WTC11 (cell line): ENCODE data around the gene ZFHX3. TPM values are rescaled to one million over a fixed set of nuclear protein-coding genes. Genes with fewer than 3 reads are reported as not detected.

Source experiments
- ATAC-seq: fragments of 200-7000 bp; cut with Tn5 transposase; 2 replicates; pipeline ENCODE4 v1.10.0; 2021; ENCODE audit warnings: mild to moderate bottlenecking, moderate library complexity
- CTCF ChIA-PET: fragments of 300-600 bp; sonication (Branson Sonifier 250); formaldehyde crosslinking; loops from one replicate; lab custom pipeline; 2021; ENCODE audit warnings: antibody characterized with exemption; lab: Charles Lee
- POLR2A ChIA-PET: fragments of 350-600 bp; sonication (Branson Sonifier 250); formaldehyde crosslinking; loops from one replicate; lab custom pipeline; 2021; ENCODE audit warnings: antibody characterized with exemption; lab: Charles Lee
- DNase-seq: peaks from one replicate; pipeline ENCODE4 v3.0.0; 2021; ENCODE audit warnings: low spot score
- H3K27ac Mint-ChIP-seq: 2 replicates; pipeline ENCODE4 v1.8.0; 2021; ENCODE audit warnings: mixed read lengths
- H3K27me3 Mint-ChIP-seq: 2 replicates; pipeline ENCODE4 v1.8.0; 2021; ENCODE audit warnings: low read depth, mild to moderate bottlenecking, moderate library complexity, mixed read lengths
- H3K36me3 Mint-ChIP-seq: 2 replicates; pipeline ENCODE4 v1.8.0; 2021; ENCODE audit warnings: mixed read lengths
- H3K4me1 Mint-ChIP-seq: 2 replicates; pipeline ENCODE4 v1.8.0; 2022; ENCODE audit warnings: mixed read lengths
- H3K4me3 Mint-ChIP-seq: 2 replicates; pipeline ENCODE4 v1.8.0; 2021; ENCODE audit warnings: mild to moderate bottlenecking, moderate library complexity, mixed read lengths
- H3K9me3 Mint-ChIP-seq: 2 replicates; pipeline ENCODE4 v1.8.0; 2021; ENCODE audit warnings: mixed read lengths
- E2F1 ChIP-seq: sonication (generic); formaldehyde crosslinking; IDR thresholded peaks from 2 replicates; pipeline ENCODE4 v1.8.0; 2022; ENCODE audit warnings: mild to moderate bottlenecking, missing genetic modification reagents
- ELF4 ChIP-seq: sonication (generic); formaldehyde crosslinking; IDR thresholded peaks from 2 replicates; pipeline ENCODE4 v1.8.1; 2022; ENCODE audit warnings: low read depth, mild to moderate bottlenecking, moderate library complexity, missing genetic modification reagents
- EMX1 ChIP-seq: fragments of 250-450 bp; sonication (Bioruptor Pico); IDR thresholded peaks from 2 replicates; pipeline ENCODE4 v1.8.0; 2021; ENCODE audit warnings: mild to moderate bottlenecking
- ESRRA ChIP-seq: sonication (generic); formaldehyde crosslinking; IDR thresholded peaks from 2 replicates; pipeline ENCODE4 v1.8.1; 2022; ENCODE audit warnings: mild to moderate bottlenecking, missing genetic modification reagents, borderline replicate concordance
- ETV6 ChIP-seq: sonication (generic); formaldehyde crosslinking; IDR thresholded peaks from 2 replicates; pipeline ENCODE4 v1.8.1; 2022; ENCODE audit warnings: mild to moderate bottlenecking, missing genetic modification reagents
- GABPB1 ChIP-seq: sonication (generic); formaldehyde crosslinking; IDR thresholded peaks from 2 replicates; pipeline ENCODE4 v1.8.1; 2023; ENCODE audit warnings: mild to moderate bottlenecking, missing genetic modification reagents
- GRHL2 ChIP-seq: fragments of 250-450 bp; sonication (Bioruptor Pico); IDR thresholded peaks from 2 replicates; pipeline ENCODE4 v1.8.0; 2022; ENCODE audit warnings: mild to moderate bottlenecking, moderate library complexity; ENCODE audit not compliant: insufficient replicate concordance, severe bottlenecking
- GTF2I ChIP-seq: fragments of 250-450 bp; sonication (Bioruptor Pico); conservative IDR thresholded peaks from 2 replicates; pipeline ENCODE4 v1.4.0; 2021; ENCODE audit warnings: mild to moderate bottlenecking
- IRF2 ChIP-seq: sonication (generic); formaldehyde crosslinking; IDR thresholded peaks from 2 replicates; pipeline ENCODE4 v1.8.0; 2022; ENCODE audit warnings: low read depth, missing genetic modification reagents, borderline replicate concordance
- MAX ChIP-seq: sonication (generic); formaldehyde crosslinking; IDR thresholded peaks from 2 replicates; pipeline ENCODE4 v1.8.0; 2022; ENCODE audit warnings: mild to moderate bottlenecking, missing genetic modification reagents
- MYBL2 ChIP-seq: sonication (generic); formaldehyde crosslinking; IDR thresholded peaks from 2 replicates; pipeline ENCODE4 v1.8.1; 2023; ENCODE audit warnings: mild to moderate bottlenecking, moderate library complexity, missing genetic modification reagents
- NR1H2 ChIP-seq: sonication (generic); formaldehyde crosslinking; IDR thresholded peaks from 2 replicates; pipeline ENCODE4 v1.9.0; 2021; ENCODE audit warnings: mild to moderate bottlenecking, moderate library complexity, missing genetic modification reagents
- RELA ChIP-seq: sonication (generic); formaldehyde crosslinking; IDR thresholded peaks from 2 replicates; pipeline ENCODE4 v1.8.1; 2022; ENCODE audit warnings: missing genetic modification reagents, mild to moderate bottlenecking, borderline replicate concordance
- RORB ChIP-seq: fragments of 250-450 bp; sonication (Bioruptor Pico); IDR thresholded peaks from 2 replicates; pipeline ENCODE4 v1.9.0; 2021; ENCODE audit warnings: mild to moderate bottlenecking
- SMAD4 ChIP-seq: sonication (generic); formaldehyde crosslinking; IDR thresholded peaks from 2 replicates; pipeline ENCODE4 v1.8.0; 2022; ENCODE audit warnings: mild to moderate bottlenecking, missing genetic modification reagents
- SP1 ChIP-seq: sonication (generic); formaldehyde crosslinking; conservative IDR thresholded peaks from 2 replicates; pipeline ENCODE4 v1.8.1; 2022; ENCODE audit warnings: missing genetic modification reagents
- STAT6 ChIP-seq: sonication (generic); formaldehyde crosslinking; conservative IDR thresholded peaks from 2 replicates; pipeline ENCODE4 v1.8.1; 2023; ENCODE audit warnings: mild to moderate bottlenecking, low read depth, missing genetic modification reagents, moderate library complexity
- TEAD1 ChIP-seq: sonication (generic); formaldehyde crosslinking; IDR thresholded peaks from 2 replicates; pipeline ENCODE4 v1.8.0; 2022; ENCODE audit warnings: mild to moderate bottlenecking, missing genetic modification reagents
- ZBTB21 ChIP-seq: sonication (generic); formaldehyde crosslinking; IDR thresholded peaks from 2 replicates; pipeline ENCODE4 v1.8.1; 2023; ENCODE audit warnings: mild to moderate bottlenecking, missing genetic modification reagents, borderline replicate concordance
- ZNF138 ChIP-seq: sonication (generic); formaldehyde crosslinking; conservative IDR thresholded peaks from 2 replicates; pipeline ENCODE4 v1.8.1; 2022; ENCODE audit warnings: mild to moderate bottlenecking, moderate library complexity, missing genetic modification reagents
- ZNF416 ChIP-seq: fragments of 250-450 bp; sonication (Bioruptor Pico); IDR thresholded peaks from 2 replicates; pipeline ENCODE4 v1.9.0; 2021; ENCODE audit warnings: mild to moderate bottlenecking, inconsistent platforms
- total RNA-seq: library from RNA; stranded (reverse); gene quantifications from 3 replicates; pipeline ENCODE4 v1.2.3, GENCODE V29; 2021
- TF ChIP-seq, protein P1 (sequence below): sonication (generic); formaldehyde crosslinking; conservative IDR thresholded peaks from 2 replicates; pipeline ENCODE4 v1.8.1; 2022; ENCODE audit warnings: mild to moderate bottlenecking, missing genetic modification reagents
- TF ChIP-seq, protein P2 (sequence below): fragments of 250-450 bp; sonication (Bioruptor Pico); conservative IDR thresholded peaks from 2 replicates; pipeline ENCODE4 v1.9.0; 2021; ENCODE audit warnings: mild to moderate bottlenecking
- TF ChIP-seq, protein P3 (sequence below): fragments of 250-450 bp; sonication (Bioruptor Pico); IDR thresholded peaks from 2 replicates; pipeline ENCODE4 v1.9.0; 2021; ENCODE audit warnings: mild to moderate bottlenecking
- TF ChIP-seq, protein P4 (sequence below): fragments of 250-450 bp; sonication (Bioruptor Pico); IDR thresholded peaks from 2 replicates; pipeline ENCODE4 v1.9.0; 2021; ENCODE audit warnings: moderate library complexity, mild to moderate bottlenecking, inconsistent platforms, borderline replicate concordance

Gene ZFHX3
- total RNA-seq, 1 experiment from 2014 or later: 5.7 TPM

DNA sequence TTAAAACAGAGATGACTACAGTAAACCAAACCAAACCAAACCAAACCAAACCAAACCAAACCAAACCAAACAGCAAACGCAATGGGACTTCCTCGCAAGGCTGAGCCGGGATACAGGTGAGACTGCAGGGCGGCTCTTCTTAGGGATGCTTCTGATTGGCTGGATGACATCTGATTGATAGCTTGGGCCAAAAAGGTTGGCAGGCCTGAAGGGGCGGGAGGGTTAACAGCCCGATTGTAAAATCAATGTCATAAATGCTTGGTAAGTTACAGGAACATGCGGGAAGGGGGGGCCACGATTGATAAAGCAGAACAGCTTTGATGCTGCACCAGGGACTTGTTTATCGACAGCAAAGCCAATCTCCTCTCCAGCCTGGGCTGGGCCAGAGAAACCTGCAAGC is 86.1 kb downstream of the ZFHX3 start (continued):
- TF ChIP-seq SMAD4 (CRISPR knock-in tag): no peak
- TF ChIP-seq, protein P1, sequence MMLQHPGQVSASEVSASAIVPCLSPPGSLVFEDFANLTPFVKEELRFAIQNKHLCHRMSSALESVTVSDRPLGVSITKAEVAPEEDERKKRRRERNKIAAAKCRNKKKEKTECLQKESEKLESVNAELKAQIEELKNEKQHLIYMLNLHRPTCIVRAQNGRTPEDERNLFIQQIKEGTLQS (CRISPR knock-in tag): no peak
- TF ChIP-seq, protein P2, sequence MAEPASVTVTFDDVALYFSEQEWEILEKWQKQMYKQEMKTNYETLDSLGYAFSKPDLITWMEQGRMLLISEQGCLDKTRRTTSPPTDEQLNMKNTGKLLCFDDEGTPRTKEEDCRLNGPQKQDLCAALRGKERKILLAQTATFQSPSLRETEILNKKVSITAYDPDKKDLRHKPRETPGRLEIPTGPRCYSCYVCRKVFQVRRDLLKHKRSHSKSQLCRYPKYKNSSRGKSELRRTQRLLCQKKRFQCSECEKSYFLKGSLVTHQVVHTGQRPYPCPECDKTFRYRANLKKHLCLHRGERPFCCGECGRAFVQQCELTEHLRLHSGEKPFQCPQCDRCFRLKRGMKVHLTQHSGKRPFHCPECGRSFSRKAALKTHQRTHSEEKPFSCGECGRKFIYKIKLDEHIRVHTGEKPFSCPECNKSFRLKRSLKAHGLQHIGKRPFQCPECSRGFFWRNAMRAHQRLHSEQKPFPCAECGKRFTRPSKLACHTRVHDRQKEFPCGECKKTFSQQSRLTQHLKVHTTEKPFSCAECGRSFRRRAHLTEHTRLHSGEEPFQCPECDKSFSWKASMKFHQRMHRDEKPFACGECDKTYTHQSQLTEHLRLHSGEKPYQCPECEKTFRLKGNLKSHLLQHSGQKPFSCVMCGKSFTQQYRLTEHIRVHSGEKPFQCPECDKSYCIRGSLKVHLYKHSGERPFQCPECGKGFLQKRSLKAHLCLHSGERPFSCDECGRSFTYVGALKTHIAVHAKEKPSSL: no peak
- no peak for TF ChIP-seq IRF2 (CRISPR knock-in tag)
- no peak for TF ChIP-seq TEAD1 (CRISPR knock-in tag)
- TF ChIP-seq NR1H2 (CRISPR knock-in tag): no peak
- no peak for TF ChIP-seq ETV6 (CRISPR knock-in tag)
- no peak for TF ChIP-seq ESRRA (CRISPR knock-in tag)
- no peak for TF ChIP-seq E2F1 (CRISPR knock-in tag)
- no peak for TF ChIP-seq RELA
- TF ChIP-seq SP1 (CRISPR knock-in tag): no peak
- no peak for TF ChIP-seq RORB (CRISPR knock-in tag)
- no peak for TF ChIP-seq ELF4 (CRISPR knock-in tag)
- TF ChIP-seq, protein P3, sequence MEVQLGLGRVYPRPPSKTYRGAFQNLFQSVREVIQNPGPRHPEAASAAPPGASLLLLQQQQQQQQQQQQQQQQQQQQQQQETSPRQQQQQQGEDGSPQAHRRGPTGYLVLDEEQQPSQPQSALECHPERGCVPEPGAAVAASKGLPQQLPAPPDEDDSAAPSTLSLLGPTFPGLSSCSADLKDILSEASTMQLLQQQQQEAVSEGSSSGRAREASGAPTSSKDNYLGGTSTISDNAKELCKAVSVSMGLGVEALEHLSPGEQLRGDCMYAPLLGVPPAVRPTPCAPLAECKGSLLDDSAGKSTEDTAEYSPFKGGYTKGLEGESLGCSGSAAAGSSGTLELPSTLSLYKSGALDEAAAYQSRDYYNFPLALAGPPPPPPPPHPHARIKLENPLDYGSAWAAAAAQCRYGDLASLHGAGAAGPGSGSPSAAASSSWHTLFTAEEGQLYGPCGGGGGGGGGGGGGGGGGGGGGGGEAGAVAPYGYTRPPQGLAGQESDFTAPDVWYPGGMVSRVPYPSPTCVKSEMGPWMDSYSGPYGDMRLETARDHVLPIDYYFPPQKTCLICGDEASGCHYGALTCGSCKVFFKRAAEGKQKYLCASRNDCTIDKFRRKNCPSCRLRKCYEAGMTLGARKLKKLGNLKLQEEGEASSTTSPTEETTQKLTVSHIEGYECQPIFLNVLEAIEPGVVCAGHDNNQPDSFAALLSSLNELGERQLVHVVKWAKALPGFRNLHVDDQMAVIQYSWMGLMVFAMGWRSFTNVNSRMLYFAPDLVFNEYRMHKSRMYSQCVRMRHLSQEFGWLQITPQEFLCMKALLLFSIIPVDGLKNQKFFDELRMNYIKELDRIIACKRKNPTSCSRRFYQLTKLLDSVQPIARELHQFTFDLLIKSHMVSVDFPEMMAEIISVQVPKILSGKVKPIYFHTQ (CRISPR knock-in tag): no peak

DNA sequence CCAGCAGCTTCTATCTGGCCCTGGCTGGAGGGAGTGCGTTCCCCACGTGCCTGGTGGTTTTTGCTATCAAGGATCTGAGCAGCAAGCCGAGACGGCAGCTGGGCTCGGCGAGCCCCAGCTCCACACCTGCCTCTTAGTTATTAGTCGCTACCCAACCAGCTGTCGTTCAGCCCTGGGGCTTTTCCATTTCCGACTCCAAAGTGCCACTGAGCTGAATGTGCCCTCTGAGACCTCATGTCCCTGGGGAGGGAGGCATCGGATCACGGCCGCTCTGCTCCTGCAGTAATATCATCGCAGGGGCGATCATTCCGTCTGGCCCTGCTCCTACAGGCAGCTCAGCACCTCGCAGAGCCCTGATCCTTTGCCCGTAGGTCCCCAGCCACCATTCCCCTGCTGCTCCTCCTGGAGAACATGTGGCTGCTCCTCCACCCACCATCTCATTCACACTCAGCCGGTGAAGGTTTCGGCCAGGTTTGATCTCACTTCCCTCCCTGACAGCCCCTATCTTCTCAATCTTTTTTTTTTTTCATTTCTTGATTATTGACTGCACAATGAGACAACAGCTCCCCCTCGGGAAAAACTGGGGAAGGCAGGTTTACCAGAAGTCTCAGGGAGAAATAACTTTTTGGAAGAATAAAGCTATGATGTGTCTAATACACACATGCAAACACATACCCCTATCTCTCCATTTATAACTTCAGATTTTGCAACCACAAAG is 86.7 kb downstream of the ZFHX3 start:
- Mint-ChIP-seq H3K36me3 (no peaks in the 10 kb centered on the region), H3K27me3 (no peaks in the 10 kb centered on the region), H3K9me3 (no peaks in the 10 kb centered on the region), H3K4me3 (no peak overlapping the region), H3K27ac (no peak overlapping the region), H3K4me1 (peaks cover 19% of the 10 kb centered on the region)
- CTCF ChIA-PET: interaction anchor here (0.6 to 2.4 kb wide), 22 partner anchors 9 to 129 kb away, joined by 3 to 19 read pairs (median 4); no protein-coding TSS in a partner anchor
- DNase-seq: no peak
- no peak for ATAC-seq
- POLR2A ChIA-PET: no interaction called here
- TF ChIP-seq ZBTB21: no peak
- TF ChIP-seq SMAD4 (CRISPR knock-in tag): no peak
- TF ChIP-seq MYBL2 (CRISPR knock-in tag): no peak
- TF ChIP-seq ZNF138 (CRISPR knock-in tag): no peak
- TF ChIP-seq GABPB1 (CRISPR knock-in tag): no peak
- no peak for TF ChIP-seq ZNF416
- TF ChIP-seq STAT6 (CRISPR knock-in tag): no peak
- TF ChIP-seq IRF2 (CRISPR knock-in tag): no peak
- TF ChIP-seq ELF4 (CRISPR knock-in tag): no peak
- no peak for TF ChIP-seq GTF2I (CRISPR knock-in tag)
- TF ChIP-seq GRHL2 (CRISPR knock-in tag): no peak
- TF ChIP-seq EMX1 (CRISPR knock-in tag): no peak
- no peak for TF ChIP-seq MAX (CRISPR knock-in tag)
- TF ChIP-seq, protein P4, sequence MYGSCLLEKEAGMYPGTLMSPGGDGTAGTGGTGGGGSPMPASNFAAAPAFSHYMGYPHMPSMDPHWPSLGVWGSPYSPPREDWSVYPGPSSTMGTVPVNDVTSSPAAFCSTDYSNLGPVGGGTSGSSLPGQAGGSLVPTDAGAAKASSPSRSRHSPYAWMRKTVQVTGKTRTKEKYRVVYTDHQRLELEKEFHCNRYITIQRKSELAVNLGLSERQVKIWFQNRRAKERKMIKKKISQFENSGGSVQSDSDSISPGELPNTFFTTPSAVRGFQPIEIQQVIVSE (CRISPR knock-in tag): no peak
